IMR-90 (cell line): Measurements from ENCODE around the gene TBC1D1. TPM values are rescaled to one million over a fixed set of nuclear protein-coding genes. Genes with fewer than 3 reads are reported as not detected.

Experiments used
- ATAC-seq: fragments of 200-7000 bp; cut with Tn5 transposase; 2 replicates; pipeline ENCODE4 v1.9.1; 2020; ENCODE audit warnings: low read depth, mild to moderate bottlenecking, moderate library complexity
- BruUV-seq: library from RNA; stranded (reverse); fragments of 400-500 nt; replicated peaks from 2 replicates; lab custom pipeline; 2021; lab: Mats Ljungman, UMichigan
- CTCF ChIA-PET: fragments of 300-600 bp; formaldehyde crosslinking; extraction: SDS; loops from one replicate; lab custom pipeline; 2021; ENCODE audit warnings: antibody characterized with exemption; lab: Yijun Ruan, JAX
- POLR2A ChIA-PET: fragments of 300-600 bp; sonication (Branson Sonifier 250); formaldehyde crosslinking; loops from one replicate; lab custom pipeline; 2022; ENCODE audit warnings: antibody characterized with exemption; ENCODE audit not compliant: unreplicated experiment; lab: Charles Lee
- DNase-seq: peaks from one replicate; pipeline ENCODE4 v3.0.0; 2013
- H2AFZ ChIP-seq: replicated peaks from 2 replicates; pipeline ENCODE3; 2013; ENCODE audit warnings: low read length, mild to moderate bottlenecking; ENCODE audit not compliant: poor library complexity
- H2AK5ac ChIP-seq: 2 replicates; pipeline ENCODE4 v1.6.1; 2013; ENCODE audit warnings: low read depth, low read length, inconsistent platforms
- H2AK9ac ChIP-seq: replicated peaks from 2 replicates; pipeline ENCODE3; 2013; ENCODE audit warnings: mild to moderate bottlenecking, low read depth, low read length, moderate library complexity; ENCODE audit not compliant: poor library complexity
- H2BK120ac ChIP-seq: 2 replicates; pipeline ENCODE4 v1.6.1; 2013; ENCODE audit warnings: low read depth, low read length, inconsistent platforms
- H2BK15ac ChIP-seq: 3 replicates; pipeline ENCODE4 v1.6.1; 2013; ENCODE audit warnings: low read depth, low read length, inconsistent platforms
- H2BK20ac ChIP-seq: 2 replicates; pipeline ENCODE4 v1.6.1; 2013; ENCODE audit warnings: low read depth, mild to moderate bottlenecking, inconsistent platforms, low read length, moderate library complexity
- H2BK5ac ChIP-seq: 2 replicates; pipeline ENCODE4 v1.6.1; 2013; ENCODE audit warnings: mild to moderate bottlenecking, low read depth, low read length, inconsistent platforms; ENCODE audit not compliant: poor library complexity, severe bottlenecking
- H3K14ac ChIP-seq: replicated peaks from 2 replicates; pipeline ENCODE4 v1.6.1; 2013; ENCODE audit warnings: low read depth, low read length, inconsistent platforms
- H3K18ac ChIP-seq: 2 replicates; pipeline ENCODE4 v1.6.1; 2013; ENCODE audit warnings: low read depth, low read length, control low read depth
- H3K23ac ChIP-seq: 2 replicates; pipeline ENCODE4 v1.6.1; 2013; ENCODE audit warnings: low read depth, low read length, inconsistent platforms
- H3K27ac ChIP-seq: 2 replicates; pipeline ENCODE4 v1.5.1; 2013; ENCODE audit warnings: mild to moderate bottlenecking, control low read depth, low read length; ENCODE audit not compliant: insufficient read depth
- H3K27me3 ChIP-seq: 2 replicates; pipeline ENCODE4 v1.6.1; 2013; ENCODE audit warnings: low read length; ENCODE audit not compliant: control insufficient read depth, insufficient read depth
- H3K36me3 ChIP-seq: 2 replicates; pipeline ENCODE4 v1.6.1; 2013; ENCODE audit warnings: low read length, mixed read lengths; ENCODE audit not compliant: control insufficient read depth, insufficient read depth
- H3K4ac ChIP-seq: 2 replicates; pipeline ENCODE4 v1.6.1; 2013; ENCODE audit warnings: low read depth, low read length, inconsistent platforms
- H3K4me1 ChIP-seq: 2 replicates; pipeline ENCODE4 v1.6.1; 2013; ENCODE audit warnings: low read length, mixed read lengths; ENCODE audit not compliant: control insufficient read depth, insufficient read depth
- H3K4me2 ChIP-seq: 2 replicates; pipeline ENCODE4 v1.6.1; 2013; ENCODE audit warnings: low read depth, mild to moderate bottlenecking, control low read depth, low read length, moderate library complexity
- H3K4me3 ChIP-seq: 2 replicates; pipeline ENCODE4 v1.5.1; 2013; ENCODE audit warnings: low read depth, mild to moderate bottlenecking, control low read depth, low read length, moderate library complexity; ENCODE audit not compliant: insufficient read depth
- H3K56ac ChIP-seq: 2 replicates; pipeline ENCODE4 v1.6.1; 2013; ENCODE audit warnings: low read length, inconsistent platforms; ENCODE audit not compliant: insufficient read depth; ENCODE audit errors: extremely low read depth
- H3K79me1 ChIP-seq, 2 experiments: 2 replicates each; pipeline ENCODE4 v1.6.1; 2013; ENCODE audit warnings: low read length in 2 of 2, inconsistent platforms in 1 of 2, low read depth in 1 of 2
- H3K9ac ChIP-seq: 2 replicates; pipeline ENCODE4 v1.6.1; 2013; ENCODE audit warnings: low read depth, low read length, control low read depth
- H3K9me1 ChIP-seq: 2 replicates; pipeline ENCODE4 v1.6.1; 2013; ENCODE audit warnings: low read length, inconsistent platforms; ENCODE audit not compliant: insufficient read depth
- H3K9me3 ChIP-seq: 2 replicates; pipeline ENCODE4 v1.6.1; 2013; ENCODE audit warnings: low read length; ENCODE audit not compliant: control insufficient read depth, insufficient read depth
- H4K20me1 ChIP-seq: 2 replicates; pipeline ENCODE4 v1.6.1; 2013; ENCODE audit warnings: low read length, inconsistent platforms; ENCODE audit not compliant: insufficient read depth
- H4K5ac ChIP-seq: 2 replicates; pipeline ENCODE4 v1.6.1; 2013; ENCODE audit warnings: mild to moderate bottlenecking, low read depth, low read length, control low read depth
- H4K8ac ChIP-seq, 2 experiments: 2 replicates each; pipeline ENCODE4 v1.6.1; 2013; ENCODE audit warnings: low read depth in 2 of 2, low read length in 2 of 2, control low read depth in 1 of 2, inconsistent platforms in 1 of 2
- H4K91ac ChIP-seq: 2 replicates; pipeline ENCODE4 v1.6.1; 2013; ENCODE audit warnings: low read depth, low read length, inconsistent platforms; ENCODE audit not compliant: insufficient read depth
- BHLHE40 ChIP-seq: fragments of 150-350 bp; IDR thresholded peaks from 2 replicates; pipeline ENCODE4 v1.6.1; 2016; ENCODE audit warnings: mild to moderate bottlenecking, low read depth, low read length
- FOS ChIP-seq: fragments of 150-350 bp; IDR thresholded peaks from 2 replicates; pipeline ENCODE4 v1.6.1; 2016; ENCODE audit warnings: low read depth, low read length
- NFE2L2 ChIP-seq: fragments of 150-350 bp; IDR thresholded peaks from 2 replicates; pipeline ENCODE4 v1.6.1; 2016; ENCODE audit warnings: low read depth, mild to moderate bottlenecking, low read length
- RAD21 ChIP-seq: IDR thresholded peaks from 2 replicates; pipeline ENCODE4 v1.6.1; 2012; ENCODE audit warnings: low read length, improper control_type of control experiment
- SMC3 ChIP-seq: fragments of 150-350 bp; IDR thresholded peaks from 2 replicates; pipeline ENCODE4 v1.6.1; 2016; ENCODE audit warnings: low read depth, mild to moderate bottlenecking, antibody characterized with exemption, low read length, moderate library complexity
- WGBS, 2 experiments: methylation state at CpG; one replicate each; pipeline versions ENCODE4 v1.1.5 to v1.1.7; 2013; ENCODE audit warnings: missing lambda C conversion rate in 2 of 2; ENCODE audit not compliant: insufficient read length in 1 of 2; ENCODE audit errors: extremely low coverage in 2 of 2; 5-methylcytosine and 5-hydroxymethylcytosine counted together
- dilution Hi-C: fragments of 300-500 bp; cut with HindIII; formaldehyde crosslinking; loops from one replicate; pipeline ENCODE4 v1.14.3; 2018; ENCODE audit warnings: low sequenced_read_pairs; ENCODE audit not compliant: unreplicated experiment
- in situ Hi-C: fragments of 300-500 bp; cut with MboI; formaldehyde crosslinking; loops from 3 replicates; pipeline ENCODE4 v1.14.3; 2019; ENCODE audit warnings: low sequenced_read_pairs, inconsistent platforms, mixed read lengths
- intact Hi-C: fragments of 100-400 bp; cut with micrococcal nuclease; formaldehyde crosslinking; loops from 2 replicates; pipeline ENCODE4 v1.10.0; 2022
- polyA plus RNA-seq, 3 experiments: library from polyadenylated mRNA; depleted of rRNA; stranded (reverse); fragments of >200 nt; gene quantifications; 2 replicates each; pipeline ENCODE4 v1.2.3, GENCODE V29; 2012; ENCODE audit warnings: low replicate concordance in 1 of 3
- total RNA-seq: library from RNA; depleted of rRNA; stranded (reverse); fragments of >200 nt; gene quantifications from 2 replicates; pipeline ENCODE4 v1.2.3, GENCODE V29; 2012
- TF ChIP-seq, protein P1 (sequence below): conservative IDR thresholded peaks from 2 replicates; pipeline ENCODE4 v1.5.1; 2012; ENCODE audit warnings: mild to moderate bottlenecking, low read depth, low read length, improper control_type of control experiment

TBC1D1 gene
- total and polyA plus RNA-seq, 2 of the 4 experiments (the other 2 are of a cell fraction): 42.4 to 104 TPM

DNA sequence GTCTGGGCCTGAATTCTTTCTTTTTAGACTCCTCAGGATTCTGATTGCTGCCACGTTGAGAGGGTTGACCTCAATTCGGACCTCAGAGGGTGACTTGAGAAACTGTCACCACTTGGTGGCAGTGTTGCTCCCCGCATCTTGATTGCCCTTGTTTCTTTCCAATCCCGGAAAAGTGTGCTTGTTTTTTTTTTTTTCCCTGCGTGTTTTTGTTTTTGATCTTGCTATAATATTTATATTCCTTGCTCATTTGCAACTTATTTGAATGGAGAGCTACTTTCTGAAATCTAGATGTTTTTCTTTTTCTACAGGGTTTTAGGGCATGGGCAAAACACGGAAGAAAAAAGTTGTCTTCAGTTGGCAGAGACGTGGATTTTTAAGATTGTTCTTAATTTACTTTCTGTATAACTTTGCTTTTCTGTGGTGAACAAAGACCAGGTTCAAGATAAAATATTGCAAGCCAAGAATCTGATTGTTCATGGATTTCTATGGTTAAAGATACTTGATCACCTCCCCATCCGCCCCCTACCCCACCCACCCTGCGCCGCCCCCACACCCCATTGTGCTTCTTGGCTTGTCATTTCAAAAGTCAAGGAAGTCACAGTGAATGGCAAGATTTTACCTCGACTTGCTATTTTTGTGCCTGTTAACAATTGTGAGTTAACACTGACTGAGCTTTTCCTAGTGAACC lies 171.3 kb downstream of the TBC1D1 start:
- no TSS peak for BruUV-seq
- Histone ChIP-seq H3K4me2 (0 out of 2 replicates have a peak overlapping the region, but pooled peaks have one; percentile 26), H4K20me1 (no peaks in the 10 kb centered on the region), H2AK5ac (peak overlapping the region; percentile 81; the same call in 1 of the 2 replicates), H2BK5ac (peak overlapping the region; percentile 36), H3K18ac (no peak overlapping the region; the same call in 1 of the 2 replicates), H3K4me1 (peaks cover 2% of the 10 kb centered on the region; the same call in 1 of the 2 replicates), H3K56ac (no peak overlapping the region), H2BK15ac (0 out of 3 replicates have a peak overlapping the region, but pooled peaks have one; percentile 68), H2BK20ac (peak overlapping the region; percentile 75), H3K36me3 (peaks cover 1% of the 10 kb centered on the region; the same call in 1 of the 2 replicates), H3K9ac (no peak overlapping the region), H2AK9ac (no peak overlapping the region), H4K8ac (peak overlapping the region; percentile 50 to 76; a peak in 2 of 4 replicates), H4K91ac (peak overlapping the region; percentile 18; the same call in 1 of the 2 replicates), H2AFZ (no peak overlapping the region), H3K4ac (peak overlapping the region; percentile 58), H3K9me1 (no peaks in the 10 kb centered on the region), H3K23ac (no peak overlapping the region), H3K14ac (0 out of 2 replicates have a peak overlapping the region, but pooled peaks have one; percentile 7), H3K27ac (no peak overlapping the region), H3K4me3 (no peak overlapping the region), H3K79me1 (peaks cover 5 to 6% of the 10 kb centered on the region in 2 experiments; a peak in 3 of 4 replicates), H4K5ac (peak overlapping the region; percentile 77), H3K27me3 (no peaks in the 10 kb centered on the region), H2BK120ac (peak overlapping the region; percentile 72), H3K9me3 (no peaks in the 10 kb centered on the region)
- dilution Hi-C loops (no loop called here), in situ Hi-C loops (loop anchor here (5.0 to 10.0 kb wide), 2 partner anchors 253 to 670 kb away; no protein-coding TSS in a partner anchor), intact Hi-C loops (loop anchor here (1.0 to 10.0 kb wide), 6 partner anchors 100 to 1073 kb away; partner anchors contain the start of gene TLR6)
- ChIA-PET CTCF (interaction anchor here (0.5 to 2.1 kb wide), 10 partner anchors 8 to 975 kb away, joined by 3 to 5 read pairs (median 3); no protein-coding TSS in a partner anchor), POLR2A (interaction anchor here (0.7 kb wide), 1 partner anchor 115 kb away, joined by 7 read pairs; no protein-coding TSS in a partner anchor)
- DNase-seq: peak; percentile 79
- TF ChIP-seq BHLHE40: no peak
- peak; percentile 93 for TF ChIP-seq SMC3
- TF ChIP-seq RAD21: peak; percentile 95
- TF ChIP-seq, protein P1, sequence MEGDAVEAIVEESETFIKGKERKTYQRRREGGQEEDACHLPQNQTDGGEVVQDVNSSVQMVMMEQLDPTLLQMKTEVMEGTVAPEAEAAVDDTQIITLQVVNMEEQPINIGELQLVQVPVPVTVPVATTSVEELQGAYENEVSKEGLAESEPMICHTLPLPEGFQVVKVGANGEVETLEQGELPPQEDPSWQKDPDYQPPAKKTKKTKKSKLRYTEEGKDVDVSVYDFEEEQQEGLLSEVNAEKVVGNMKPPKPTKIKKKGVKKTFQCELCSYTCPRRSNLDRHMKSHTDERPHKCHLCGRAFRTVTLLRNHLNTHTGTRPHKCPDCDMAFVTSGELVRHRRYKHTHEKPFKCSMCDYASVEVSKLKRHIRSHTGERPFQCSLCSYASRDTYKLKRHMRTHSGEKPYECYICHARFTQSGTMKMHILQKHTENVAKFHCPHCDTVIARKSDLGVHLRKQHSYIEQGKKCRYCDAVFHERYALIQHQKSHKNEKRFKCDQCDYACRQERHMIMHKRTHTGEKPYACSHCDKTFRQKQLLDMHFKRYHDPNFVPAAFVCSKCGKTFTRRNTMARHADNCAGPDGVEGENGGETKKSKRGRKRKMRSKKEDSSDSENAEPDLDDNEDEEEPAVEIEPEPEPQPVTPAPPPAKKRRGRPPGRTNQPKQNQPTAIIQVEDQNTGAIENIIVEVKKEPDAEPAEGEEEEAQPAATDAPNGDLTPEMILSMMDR: peak; percentile 87
- no peak for TF ChIP-seq FOS
- TF ChIP-seq NFE2L2: no peak
- peak; percentile 87 for ATAC-seq
- 20% methylated on average over 1 of the region's 11 CpGs; no CpG with 5 or more reads in 1 of the 2 experiments for WGBS, 2 experiments
